Common myeloid progenitor, CD34-positive (primary cell): ENCODE data around the gene RPS14.

ENCODE experiments used
- CTCF ChIA-PET: fragments of 350-600 bp; sonication (Branson Sonifier 250); formaldehyde crosslinking; loops from one replicate; lab custom pipeline; 2021; ENCODE audit warnings: antibody characterized with exemption; lab: Charles Lee
- POLR2A ChIA-PET: fragments of 350-600 bp; sonication (Branson Sonifier 250); formaldehyde crosslinking; loops from one replicate; lab custom pipeline; 2021; ENCODE audit warnings: antibody characterized with exemption; lab: Charles Lee
- DNase-seq, 3 donors: peaks; one replicate each; pipeline versions ENCODE4 v3.0.0 to v3.0.0-alpha.2; 2013
- H3K27ac ChIP-seq, 2 experiments: 1 replicate in 1 of 2; 2 replicates in 1 of 2; pipeline ENCODE4 v1.7.0; 2013; ENCODE audit warnings: inconsistent platforms in 2 of 2, low read length in 2 of 2, mild to moderate bottlenecking in 2 of 2, low read depth in 1 of 2, moderate library complexity in 1 of 2; ENCODE audit not compliant: severe bottlenecking in 2 of 2, insufficient read depth in 1 of 2, poor library complexity in 1 of 2
- H3K27me3 ChIP-seq, 5 experiments: replicated peaks in 2 of 5; 1 replicate in 3 of 5; 2 replicates in 2 of 5; pipeline versions ENCODE4 v1.6.1 to v1.7.0; 2013; ENCODE audit warnings: low read length in 4 of 5, mild to moderate bottlenecking in 2 of 5, moderate library complexity in 2 of 5, inconsistent platforms in 1 of 5; ENCODE audit not compliant: insufficient read depth in 5 of 5, control insufficient read depth in 4 of 5
- H3K36me3 ChIP-seq, 4 experiments: 1 replicate in 2 of 4; 2 replicates in 2 of 4; pipeline versions ENCODE4 v1.6.1 to v1.7.0; 2013; ENCODE audit warnings: low read length in 3 of 4, control low read depth in 1 of 4, mild to moderate bottlenecking in 1 of 4; ENCODE audit not compliant: control insufficient read depth in 4 of 4, insufficient read depth in 4 of 4
- H3K4me1 ChIP-seq, 4 experiments: 1 replicate in 3 of 4; 2 replicates in 1 of 4; pipeline versions ENCODE4 v1.6.1 to v1.7.1; 2013; ENCODE audit warnings: low read length in 3 of 4, mild to moderate bottlenecking in 3 of 4, control low read depth in 1 of 4, inconsistent platforms in 1 of 4, moderate library complexity in 1 of 4; ENCODE audit not compliant: control insufficient read depth in 4 of 4, insufficient read depth in 4 of 4; ENCODE audit errors: control extremely low read depth in 1 of 4
- H3K4me3 ChIP-seq, 7 experiments: 1 replicate in 4 of 7; 2 replicates in 3 of 7; pipeline versions ENCODE4 v1.5.1 to v1.7.0; 2013; ENCODE audit warnings: mild to moderate bottlenecking in 7 of 7, low read length in 6 of 7, moderate library complexity in 6 of 7, inconsistent platforms in 2 of 7, low read depth in 2 of 7, control low read depth in 1 of 7; ENCODE audit not compliant: insufficient read depth in 4 of 7, control insufficient read depth in 1 of 7; ENCODE audit errors: extremely low read depth in 1 of 7
- H3K9me3 ChIP-seq, 5 experiments: 1 replicate in 4 of 5; 2 replicates in 1 of 5; pipeline versions ENCODE4 v1.6.1 to v1.7.1; 2013; ENCODE audit warnings: low read length in 4 of 5, mild to moderate bottlenecking in 2 of 5, inconsistent platforms in 1 of 5, low read depth in 1 of 5, moderate library complexity in 1 of 5; ENCODE audit not compliant: control insufficient read depth in 4 of 5, insufficient read depth in 2 of 5; ENCODE audit errors: control extremely low read depth in 1 of 5
- WGBS: methylation state at CpG from one replicate; pipeline ENCODE4 v1.1.5; 2013; ENCODE audit not compliant: insufficient coverage; 5-methylcytosine and 5-hydroxymethylcytosine counted together

Gene RPS14

DNA sequence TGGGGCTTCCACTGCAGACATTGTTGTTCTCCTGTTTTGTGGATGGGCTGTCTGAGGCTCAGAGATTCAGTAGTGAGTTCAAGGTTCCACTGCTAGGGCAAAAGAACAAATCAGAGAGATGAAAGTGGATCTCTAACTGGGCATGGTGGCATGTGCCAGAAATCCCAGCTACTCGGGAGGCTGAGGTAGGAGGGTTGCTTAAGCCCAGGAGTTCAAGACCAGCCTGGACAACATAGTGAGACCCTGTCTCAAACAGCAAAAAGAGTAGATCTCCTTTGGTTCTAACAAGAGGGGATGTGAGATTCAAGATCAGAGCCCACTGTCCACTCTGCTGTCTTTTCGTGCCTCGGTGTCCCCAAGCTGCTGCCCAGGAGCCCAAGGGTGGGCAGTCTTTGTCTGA is 46.6 kb upstream of the RPS14 start:
- H3K4me3 ChIP-seq, result no peak overlapping the region
- H3K4me1 ChIP-seq, result peaks cover under 1 to 7% (median 3%) of the 10 kb centered on the region in 4 experiments
- CTCF ChIA-PET, result interaction anchor here (1.0 to 4.6 kb wide), 4 partner anchors 15 to 37 kb away, joined by 3 to 15 read pairs (median 6); no protein-coding TSS in a partner anchor
- DNase-seq, result no peak
- 100% methylated on average over 3 of the region's 3 CpGs for WGBS
- H3K9me3 ChIP-seq, result no peaks in the 10 kb centered on the region
- no peak overlapping the region for H3K27ac ChIP-seq
- peaks cover 0 to 41% (median 5%) of the 10 kb centered on the region in 4 experiments for H3K36me3 ChIP-seq
- POLR2A ChIA-PET, result no interaction called here
- no peaks in the 10 kb centered on the region for H3K27me3 ChIP-seq

DNA sequence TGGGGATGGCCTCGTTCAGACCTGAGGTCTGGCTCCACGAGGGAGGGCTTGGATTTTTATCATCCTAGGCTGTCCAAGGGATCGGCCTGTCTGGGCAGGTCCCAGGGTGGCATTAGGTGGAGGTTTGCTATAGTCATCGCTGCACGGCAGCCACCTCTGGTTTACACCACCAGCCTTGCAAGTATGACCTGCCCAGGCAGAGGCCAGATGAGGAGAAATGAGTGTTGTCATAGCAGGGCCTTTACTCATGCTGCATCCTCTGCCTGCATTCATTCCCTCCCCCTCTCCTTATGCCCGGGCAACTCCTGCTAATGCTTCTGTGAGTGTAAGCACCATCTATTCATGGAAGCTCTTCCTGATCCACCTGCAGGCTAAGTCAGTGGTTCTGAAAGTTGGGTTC is 43.1 kb upstream of the RPS14 start:
- WGBS, result 93% methylated on average over 6 of the region's 6 CpGs

DNA sequence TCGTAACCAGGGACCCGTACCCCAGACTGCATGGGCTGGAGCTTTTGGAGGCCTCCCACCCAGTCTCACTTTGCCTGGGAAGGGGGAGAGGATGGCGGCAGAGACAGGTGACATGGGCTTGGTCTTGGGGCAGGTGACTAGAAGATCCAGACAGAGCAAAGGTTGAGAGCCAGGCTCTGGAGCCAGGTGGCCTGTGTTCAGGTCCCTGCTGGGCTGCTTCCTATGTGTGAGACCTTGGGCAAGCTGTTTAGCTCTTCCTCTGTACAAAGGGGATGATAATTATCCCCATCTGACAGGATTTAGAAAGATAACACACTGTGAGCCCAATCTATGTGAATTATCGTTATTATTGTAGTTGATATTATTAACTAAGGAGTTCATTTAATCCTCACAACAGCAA is 42.3 kb upstream of the RPS14 start:
- Histone ChIP-seq H3K27me3 (no peaks in the 10 kb centered on the region), H3K27ac (no peak overlapping the region), H3K36me3 (peaks cover 0 to 26% (median 2%) of the 10 kb centered on the region in 4 experiments), H3K9me3 (no peaks in the 10 kb centered on the region), H3K4me3 (no peak overlapping the region), H3K4me1 (peaks cover 31 to 49% (median 37%) of the 10 kb centered on the region in 4 experiments)
- ChIA-PET CTCF (interaction anchor here (1.0 to 2.0 kb wide), 4 partner anchors 22 to 43 kb away, joined by 3 to 7 read pairs (median 4); no protein-coding TSS in a partner anchor), POLR2A (no interaction called here)
- WGBS, result 100% methylated on average over 1 of the region's 4 CpGs
- no peak for DNase-seq

More for the DNA sequence above, 43.1 kb upstream of the RPS14 start:
- Histone ChIP-seq H3K36me3 (peaks cover 0 to 30% (median 2%) of the 10 kb centered on the region in 4 experiments), H3K27me3 (no peaks in the 10 kb centered on the region), H3K9me3 (no peaks in the 10 kb centered on the region), H3K27ac (no peak overlapping the region), H3K4me3 (no peak overlapping the region), H3K4me1 (peaks cover 24 to 42% (median 30%) of the 10 kb centered on the region in 4 experiments)
- ChIA-PET CTCF (interaction anchor here (1.5 to 2.0 kb wide), 4 partner anchors 10 to 32 kb away, joined by 3 to 7 read pairs (median 4); no protein-coding TSS in a partner anchor), POLR2A (no interaction called here)
- DNase-seq, result no peak

DNA sequence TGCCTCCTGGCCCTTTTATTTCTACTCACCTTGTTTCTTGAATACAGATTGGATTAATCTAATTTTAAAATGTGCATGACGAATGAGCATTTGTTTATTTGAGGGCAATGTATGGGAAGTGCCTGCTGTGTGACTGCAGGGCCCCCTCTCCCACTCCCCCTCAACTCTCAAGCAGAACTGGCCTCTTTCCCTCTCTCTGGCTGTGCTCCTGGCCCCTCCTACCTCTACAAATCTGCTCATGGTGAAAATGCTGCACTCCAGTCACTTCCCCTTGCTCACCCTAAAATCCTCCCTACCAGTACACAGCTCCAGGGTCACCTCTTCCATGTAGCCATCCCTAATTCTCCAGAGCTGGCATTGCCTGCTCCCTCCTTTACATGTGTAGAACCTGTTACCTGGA is 41.2 kb upstream of the RPS14 start:
- Histone ChIP-seq H3K4me3 (peak overlapping the region in 1 of 7 experiments; percentile 16), H3K27me3 (no peaks in the 10 kb centered on the region), H3K4me1 (peaks cover 31 to 53% (median 40%) of the 10 kb centered on the region in 4 experiments), H3K36me3 (peaks cover 0 to 22% (median 2%) of the 10 kb centered on the region in 4 experiments), H3K27ac (no peak overlapping the region), H3K9me3 (no peaks in the 10 kb centered on the region)
- ChIA-PET CTCF (interaction anchor here (1.0 to 2.1 kb wide), 6 partner anchors 9 to 44 kb away, joined by 3 to 7 read pairs (median 4); no protein-coding TSS in a partner anchor), POLR2A (no interaction called here)
- WGBS, result no CpG with 5 or more reads among the region's 1 CpG
- peak in 2 of 3 donors; percentile 40 to 50 for DNase-seq

DNA sequence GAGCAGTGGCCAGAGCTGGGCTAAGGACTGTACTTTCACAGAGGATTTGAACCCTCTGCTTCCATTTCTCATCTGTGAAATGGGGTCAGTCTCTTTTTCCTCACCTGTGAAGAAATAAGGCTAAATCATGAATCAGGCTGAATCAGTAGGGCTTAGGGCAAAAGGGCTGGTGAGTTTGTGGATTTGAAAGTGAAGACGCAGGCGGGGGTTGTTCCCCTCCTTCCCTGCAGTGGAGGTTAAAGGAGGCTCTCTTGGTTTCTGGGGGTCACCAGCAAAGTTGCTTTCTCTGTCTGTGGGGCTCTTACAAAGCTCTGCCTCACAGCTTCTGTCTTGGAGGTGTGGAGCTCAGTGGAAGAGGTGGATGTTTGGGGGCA is 40.7 kb upstream of the RPS14 start:
- Histone ChIP-seq H3K36me3 (peaks cover 0 to 20% (median 1%) of the 10 kb centered on the region in 4 experiments), H3K4me1 (peaks cover 31 to 55% (median 43%) of the 10 kb centered on the region in 4 experiments), H3K4me3 (peak overlapping the region in 1 of 7 experiments; percentile 16), H3K27me3 (no peaks in the 10 kb centered on the region), H3K9me3 (no peaks in the 10 kb centered on the region), H3K27ac (no peak overlapping the region)
- WGBS, result no CpG with 5 or more reads among the region's 2 CpGs
- DNase-seq, result no peak
- POLR2A ChIA-PET, result interaction anchor here (0.6 kb wide), 1 partner anchor 100 kb away, joined by 3 read pairs; no protein-coding TSS in a partner anchor
- CTCF ChIA-PET, result interaction anchor here (0.7 to 2.1 kb wide), 7 partner anchors 9 to 33 kb away, joined by 3 to 7 read pairs (median 4); no protein-coding TSS in a partner anchor

DNA sequence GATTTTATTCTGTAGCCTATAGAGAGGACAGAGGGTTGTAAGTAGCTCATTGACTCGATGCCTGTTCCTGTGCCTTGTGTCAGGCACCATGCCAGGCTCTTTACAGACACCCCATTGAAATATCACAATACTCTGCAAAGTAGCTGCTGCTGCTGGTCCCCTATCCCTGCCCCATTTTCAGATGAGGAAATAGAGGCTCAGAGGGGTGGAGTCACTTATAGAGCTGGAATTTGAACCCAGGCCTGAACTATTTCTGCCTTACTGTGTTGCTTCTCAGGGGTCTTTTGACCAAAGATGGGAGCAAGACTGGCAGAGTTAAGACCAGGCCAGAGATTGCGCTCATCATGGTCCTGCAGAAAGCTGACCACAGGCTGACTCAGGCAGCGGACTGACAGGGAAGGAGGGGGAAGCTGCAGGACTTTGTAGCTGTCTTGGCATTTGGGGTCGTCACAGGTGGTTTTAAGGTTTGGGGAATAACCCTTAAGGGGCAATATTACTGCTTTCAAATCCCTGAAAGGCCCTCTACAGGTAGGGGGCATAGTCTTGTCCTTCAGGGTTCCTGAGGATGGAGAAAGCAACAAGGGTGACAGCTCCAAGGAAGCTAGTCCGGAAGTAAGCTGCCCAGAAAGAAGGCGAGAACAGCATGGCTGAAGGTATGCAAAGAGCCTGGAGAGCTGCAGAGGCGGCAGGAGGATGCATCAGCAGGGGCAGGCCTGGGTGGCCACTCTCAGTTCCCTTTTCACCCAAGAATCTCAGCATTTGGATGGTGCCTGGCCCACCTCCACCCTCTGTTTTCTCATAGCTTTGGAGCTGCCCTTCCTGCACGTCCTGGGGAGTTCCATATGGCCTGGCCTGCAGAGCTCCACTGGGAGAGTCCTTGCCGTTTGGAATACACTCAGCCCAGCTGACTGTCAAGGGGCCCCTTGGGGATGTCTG is 40.1 kb upstream of the RPS14 start:
- peaks cover 31 to 60% (median 45%) of the 10 kb centered on the region in 4 experiments for H3K4me1 ChIP-seq
- no peak for DNase-seq
- no peaks in the 10 kb centered on the region for H3K9me3 ChIP-seq
- H3K36me3 ChIP-seq, result peaks cover 0 to 20% (median 1%) of the 10 kb centered on the region in 4 experiments
- 92% methylated on average over 7 of the region's 9 CpGs for WGBS
- ChIA-PET CTCF (interaction anchor here (0.7 to 2.1 kb wide), 9 partner anchors 8 to 34 kb away, joined by 3 to 7 read pairs (median 4); no protein-coding TSS in a partner anchor), POLR2A (interaction anchor here (0.6 kb wide), 1 partner anchor 99 kb away, joined by 3 read pairs; no protein-coding TSS in a partner anchor)
- H3K27ac ChIP-seq, result no peak overlapping the region
- no peaks in the 10 kb centered on the region for H3K27me3 ChIP-seq
- no peak overlapping the region for H3K4me3 ChIP-seq
